Stimulated activated CD8-positive, alpha-beta memory T cell treated with anti-CD3 and anti-CD28 coated beads, Interleukin-7, amount 100 ng/mL, for 4 hours (primary cell): ENCODE data around the gene APOC3.
"Not testable (repeated sequence)": the region's sequence is repeated elsewhere in the genome, so short reads cannot be mapped to it uniquely, and the experiment has no call there.

ENCODE experiments used
- DNase-seq, 2 donors: peaks; one replicate each; pipeline ENCODE4 v3.0.0-alpha.2; 2020; ENCODE audit warnings: low read depth in 2 of 2

The APOC3 gene

DNA sequence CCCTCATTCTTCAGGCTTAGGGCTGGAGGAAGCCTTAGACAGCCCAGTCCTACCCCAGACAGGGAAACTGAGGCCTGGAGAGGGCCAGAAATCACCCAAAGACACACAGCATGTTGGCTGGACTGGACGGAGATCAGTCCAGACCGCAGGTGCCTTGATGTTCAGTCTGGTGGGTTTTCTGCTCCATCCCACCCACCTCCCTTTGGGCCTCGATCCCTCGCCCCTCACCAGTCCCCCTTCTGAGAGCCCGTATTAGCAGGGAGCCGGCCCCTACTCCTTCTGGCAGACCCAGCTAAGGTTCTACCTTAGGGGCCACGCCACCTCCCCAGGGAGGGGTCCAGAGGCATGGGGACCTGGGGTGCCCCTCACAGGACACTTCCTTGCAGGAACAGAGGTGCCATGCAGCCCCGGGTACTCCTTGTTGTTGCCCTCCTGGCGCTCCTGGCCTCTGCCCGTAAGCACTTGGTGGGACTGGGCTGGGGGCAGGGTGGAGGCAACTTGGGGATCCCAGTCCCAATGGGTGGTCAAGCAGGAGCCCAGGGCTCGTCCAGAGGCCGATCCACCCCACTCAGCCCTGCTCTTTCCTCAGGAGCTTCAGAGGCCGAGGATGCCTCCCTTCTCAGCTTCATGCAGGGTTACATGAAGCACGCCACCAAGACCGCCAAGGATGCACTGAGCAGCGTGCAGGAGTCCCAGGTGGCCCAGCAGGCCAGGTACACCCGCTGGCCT, 641 bp downstream of the APOC3 start:
- no peak for DNase-seq

DNA sequence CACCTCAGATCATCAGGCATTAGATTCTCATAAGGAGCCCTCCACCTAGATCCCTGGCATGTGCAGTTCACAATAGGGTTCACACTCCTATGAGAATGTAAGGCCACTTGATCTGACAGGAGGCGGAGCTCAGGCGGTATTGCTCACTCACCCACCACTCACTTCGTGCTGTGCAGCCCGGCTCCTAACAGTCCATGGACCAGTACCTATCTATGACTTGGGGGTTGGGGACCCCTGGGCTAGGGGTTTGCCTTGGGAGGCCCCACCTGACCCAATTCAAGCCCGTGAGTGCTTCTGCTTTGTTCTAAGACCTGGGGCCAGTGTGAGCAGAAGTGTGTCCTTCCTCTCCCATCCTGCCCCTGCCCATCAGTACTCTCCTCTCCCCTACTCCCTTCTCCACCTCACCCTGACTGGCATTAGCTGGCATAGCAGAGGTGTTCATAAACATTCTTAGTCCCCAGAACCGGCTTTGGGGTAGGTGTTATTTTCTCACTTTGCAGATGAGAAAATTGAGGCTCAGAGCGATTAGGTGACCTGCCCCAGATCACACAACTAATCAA, 2.2 kb downstream of the APOC3 start:
- DNase-seq: no peak

DNA sequence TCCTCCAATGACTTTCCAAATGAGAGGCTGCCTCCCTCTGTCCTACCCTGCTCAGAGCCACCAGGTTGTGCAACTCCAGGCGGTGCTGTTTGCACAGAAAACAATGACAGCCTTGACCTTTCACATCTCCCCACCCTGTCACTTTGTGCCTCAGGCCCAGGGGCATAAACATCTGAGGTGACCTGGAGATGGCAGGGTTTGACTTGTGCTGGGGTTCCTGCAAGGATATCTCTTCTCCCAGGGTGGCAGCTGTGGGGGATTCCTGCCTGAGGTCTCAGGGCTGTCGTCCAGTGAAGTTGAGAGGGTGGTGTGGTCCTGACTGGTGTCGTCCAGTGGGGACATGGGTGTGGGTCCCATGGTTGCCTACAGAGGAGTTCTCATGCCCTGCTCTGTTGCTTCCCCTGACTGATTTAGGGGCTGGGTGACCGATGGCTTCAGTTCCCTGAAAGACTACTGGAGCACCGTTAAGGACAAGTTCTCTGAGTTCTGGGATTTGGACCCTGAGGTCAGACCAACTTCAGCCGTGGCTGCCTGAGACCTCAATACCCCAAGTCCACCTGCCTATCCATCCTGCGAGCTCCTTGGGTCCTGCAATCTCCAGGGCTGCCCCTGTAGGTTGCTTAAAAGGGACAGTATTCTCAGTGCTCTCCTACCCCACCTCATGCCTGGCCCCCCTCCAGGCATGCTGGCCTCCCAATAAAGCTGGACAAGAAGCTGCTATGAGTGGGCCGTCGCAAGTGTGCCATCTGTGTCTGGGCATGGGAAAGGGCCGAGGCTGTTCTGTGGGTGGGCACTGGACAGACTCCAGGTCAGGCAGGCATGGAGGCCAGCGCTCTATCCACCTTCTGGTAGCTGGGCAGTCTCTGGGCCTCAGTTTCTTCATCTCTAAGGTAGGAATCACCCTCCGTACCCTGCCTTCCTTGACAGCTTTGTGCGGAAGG, 2.9 kb downstream of the APOC3 start:
- no peak for DNase-seq

DNA sequence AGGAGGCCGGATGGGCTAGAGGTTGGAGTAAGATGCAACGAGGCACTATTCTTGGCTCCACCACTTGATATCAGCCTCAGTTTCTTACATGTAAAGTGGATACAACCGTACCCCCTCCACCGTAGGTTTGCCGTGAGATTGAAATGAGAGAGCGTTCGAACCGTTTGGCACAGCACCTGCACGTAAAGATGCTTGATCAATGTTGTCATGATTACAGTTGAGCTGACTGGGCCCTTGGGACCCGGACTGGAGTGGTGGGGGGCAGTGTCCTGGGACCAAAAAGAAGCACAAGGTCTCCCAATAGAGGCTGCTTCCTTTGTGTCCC, 3.7 kb downstream of the APOC3 start:
- no peak for DNase-seq

DNA sequence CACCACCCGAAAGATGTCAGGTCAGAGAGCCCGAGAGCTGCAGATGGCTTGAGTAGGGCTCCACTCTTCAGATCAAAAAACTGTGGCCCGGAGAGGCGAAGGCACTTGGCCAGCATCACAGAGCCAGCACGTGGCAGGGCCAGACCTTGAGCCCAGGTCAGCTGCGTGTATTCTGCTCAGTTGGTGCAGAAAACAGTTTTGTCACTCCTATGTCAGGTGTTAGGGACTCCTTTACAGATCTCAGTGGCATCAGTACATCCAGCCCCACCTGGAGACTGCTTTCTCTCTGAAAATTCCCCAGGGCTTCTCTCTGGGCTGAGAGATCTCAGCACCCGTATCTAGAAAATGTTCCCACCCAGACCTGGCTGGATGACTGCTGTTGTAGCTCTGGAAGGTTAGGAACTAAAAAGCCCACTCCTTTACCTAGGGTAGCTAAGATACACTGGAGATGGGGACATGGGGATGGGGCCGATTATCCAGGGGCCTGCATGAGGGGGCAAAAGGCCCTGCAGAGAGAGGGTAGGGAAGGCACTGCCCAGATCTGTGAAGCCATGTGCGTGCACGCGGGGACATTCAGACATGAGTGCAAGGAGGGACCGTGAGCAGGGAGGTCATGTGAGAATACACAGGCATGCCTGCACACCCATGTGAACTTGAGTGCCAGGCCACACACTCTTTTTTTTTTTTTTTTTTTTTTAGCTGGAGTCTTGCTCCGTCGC, 4.3 kb downstream of the APOC3 start:
- no peak for DNase-seq

DNA sequence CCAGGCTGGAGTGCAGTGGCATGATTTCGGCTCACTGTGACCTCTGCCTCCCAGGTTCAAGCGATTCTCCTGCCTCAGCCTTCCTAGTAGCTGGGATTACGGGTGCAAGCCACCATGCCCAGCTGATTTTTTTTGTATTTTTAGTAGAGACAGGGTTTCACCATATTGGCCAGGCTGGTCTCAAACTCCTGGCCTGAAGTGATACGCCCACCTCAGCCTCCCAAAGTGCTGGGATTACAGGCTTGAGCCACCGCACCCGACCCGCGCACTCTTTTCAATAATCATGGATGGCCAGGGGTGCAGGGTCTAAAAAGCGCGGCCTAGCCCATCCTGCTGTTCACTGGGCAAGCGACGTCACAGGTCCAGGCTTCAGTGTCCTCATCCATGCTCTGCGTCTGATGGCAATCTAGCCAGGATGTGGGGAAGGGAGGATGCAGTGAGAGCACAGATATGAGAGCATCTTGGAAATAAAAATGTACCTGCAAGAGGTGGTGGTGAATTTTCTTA, 4.9 kb downstream of the APOC3 start:
- not testable (repeated sequence) for DNase-seq

DNA sequence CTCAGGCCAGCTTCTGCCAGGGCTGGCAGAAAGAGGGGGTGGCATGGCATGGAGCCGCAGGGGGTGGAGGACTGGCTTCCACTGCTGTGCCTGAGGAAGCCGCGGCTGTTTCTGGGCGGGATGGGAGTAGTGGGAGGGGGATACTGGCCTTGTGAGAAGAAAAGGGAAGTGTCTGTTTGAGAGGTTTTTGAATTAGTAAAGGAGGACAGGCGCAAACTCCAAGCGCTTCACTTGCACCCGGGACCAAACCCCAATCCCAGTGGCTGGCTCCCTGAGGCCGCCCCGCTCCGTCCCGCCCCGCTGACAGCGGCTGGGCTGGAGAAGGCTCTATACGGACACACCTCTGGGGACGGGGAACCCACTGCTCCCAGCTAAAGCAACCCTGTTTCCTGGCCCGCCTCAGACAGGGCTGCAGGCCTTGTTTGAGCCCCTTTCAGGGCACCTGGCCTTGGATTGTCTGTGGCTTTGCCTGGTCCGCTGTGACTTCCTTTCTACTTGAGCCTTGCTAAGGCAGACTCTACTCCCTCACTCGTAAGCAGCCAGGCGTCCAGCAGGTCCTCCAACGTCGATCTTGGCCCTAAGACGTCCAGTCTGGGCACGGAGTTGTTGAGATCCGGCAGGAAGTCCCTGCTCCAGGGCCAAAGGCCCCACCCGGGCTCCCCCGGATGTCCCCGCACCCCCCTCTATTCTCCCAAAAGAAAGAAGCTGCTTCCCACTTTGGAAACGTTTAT, 5.5 kb downstream of the APOC3 start:
- DNase-seq: no peak

DNA sequence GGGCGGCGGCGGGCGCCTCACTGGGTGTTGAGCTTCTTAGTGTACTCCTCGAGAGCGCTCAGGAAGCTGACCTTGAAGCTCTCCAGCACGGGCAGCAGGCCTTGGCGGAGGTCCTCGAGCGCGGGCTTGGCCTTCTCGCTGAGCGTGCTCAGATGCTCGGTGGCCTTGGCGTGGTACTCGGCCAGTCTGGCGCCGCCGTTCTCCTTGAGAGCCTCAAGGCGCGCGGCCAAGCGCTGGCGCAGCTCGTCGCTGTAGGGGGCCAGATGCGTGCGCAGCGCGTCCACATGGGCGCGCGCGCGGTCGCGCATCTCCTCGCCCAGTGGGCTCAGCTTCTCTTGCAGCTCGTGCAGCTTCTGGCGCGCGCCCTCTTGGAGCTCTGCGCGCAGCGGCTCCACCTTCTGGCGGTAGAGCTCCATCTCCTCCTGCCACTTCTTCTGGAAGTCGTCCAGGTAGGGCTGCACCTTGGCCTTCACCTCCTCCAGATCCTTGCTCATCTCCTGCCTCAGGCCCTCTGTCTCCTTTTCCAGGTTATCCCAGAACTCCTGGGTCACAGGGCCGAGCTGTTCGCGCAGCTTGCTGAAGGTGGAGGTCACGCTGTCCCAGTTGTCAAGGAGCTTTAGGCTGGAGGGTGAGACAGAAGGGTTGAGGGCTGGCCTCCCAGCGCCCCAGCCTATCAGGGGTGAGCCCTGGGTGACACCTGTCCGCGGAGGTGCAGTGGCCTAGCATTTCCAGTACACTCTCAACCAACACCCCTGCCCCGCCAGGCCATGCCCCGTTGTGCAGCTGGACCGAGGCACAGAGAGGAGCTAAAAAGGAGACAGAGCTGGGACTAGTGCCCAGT, 6.3 kb downstream of the APOC3 start:
- peak; percentile 52 to 74 for DNase-seq

DNA sequence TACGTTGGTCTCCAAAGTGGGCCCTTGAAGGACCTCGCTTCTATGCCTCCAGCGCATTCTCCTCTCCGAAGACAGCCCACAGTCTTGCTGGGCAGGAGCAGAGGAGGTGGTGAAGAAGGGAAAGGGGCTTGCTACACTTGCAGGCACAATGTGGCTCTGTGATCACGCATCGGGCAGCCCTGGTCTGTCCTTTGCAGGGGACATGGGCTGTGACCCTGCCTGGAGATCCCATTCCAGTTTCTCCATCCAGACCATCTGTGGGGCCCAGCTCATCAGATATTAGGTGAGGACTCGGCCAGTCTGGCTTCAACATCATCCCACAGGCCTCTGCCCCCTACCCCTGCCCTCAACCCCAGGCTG, 6.9 kb downstream of the APOC3 start:
- DNase-seq: no peak

DNA sequence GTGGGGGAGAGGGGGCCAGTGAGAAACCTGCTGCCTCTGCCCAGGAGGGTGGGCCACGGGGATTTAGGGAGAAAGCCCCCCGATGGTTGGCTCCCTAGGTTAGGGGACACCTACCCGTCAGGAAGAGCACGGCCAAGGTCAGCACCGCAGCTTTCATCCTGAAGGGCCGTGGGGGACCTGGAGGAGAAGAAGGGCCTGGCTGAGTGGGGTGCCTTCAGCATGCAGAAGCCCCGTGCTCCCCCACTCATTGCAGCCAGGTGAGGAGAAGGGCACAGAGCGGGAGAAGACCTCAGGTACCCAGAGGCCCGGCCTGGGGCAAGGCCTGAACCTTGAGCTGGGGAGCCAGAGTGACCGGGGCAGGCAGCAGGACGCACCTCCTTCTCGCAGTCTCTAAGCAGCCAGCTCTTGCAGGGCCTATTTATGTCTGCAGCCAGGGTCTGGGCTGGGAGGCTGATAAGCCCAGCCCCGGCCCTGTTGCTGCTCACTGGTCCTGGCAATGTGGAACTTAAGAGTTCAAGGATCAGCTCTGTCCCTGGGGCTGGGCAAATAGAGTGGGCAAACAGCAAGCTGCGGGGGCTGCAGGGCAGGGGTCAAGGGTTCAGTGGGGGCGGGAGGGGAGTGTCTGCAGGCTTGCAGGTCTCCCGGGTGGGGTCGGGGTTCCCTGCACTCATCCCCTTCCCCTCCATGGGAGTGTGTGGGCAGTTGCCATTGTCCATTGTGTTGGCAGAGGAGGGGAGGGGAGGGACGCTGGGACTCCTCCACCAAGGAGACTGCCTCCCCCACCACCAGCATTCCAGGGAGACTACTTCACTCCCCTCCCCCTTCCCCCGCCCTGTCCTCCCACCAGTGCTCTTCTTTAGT, 7.8 kb downstream of the APOC3 start, which contains the start of gene APOA1:
TSS of gene APOA1 (minus strand) at position 392 of the 861 bp plus-strand sequence. CDS start at position 157, 235 bp downstream.
- no peak for DNase-seq

DNA sequence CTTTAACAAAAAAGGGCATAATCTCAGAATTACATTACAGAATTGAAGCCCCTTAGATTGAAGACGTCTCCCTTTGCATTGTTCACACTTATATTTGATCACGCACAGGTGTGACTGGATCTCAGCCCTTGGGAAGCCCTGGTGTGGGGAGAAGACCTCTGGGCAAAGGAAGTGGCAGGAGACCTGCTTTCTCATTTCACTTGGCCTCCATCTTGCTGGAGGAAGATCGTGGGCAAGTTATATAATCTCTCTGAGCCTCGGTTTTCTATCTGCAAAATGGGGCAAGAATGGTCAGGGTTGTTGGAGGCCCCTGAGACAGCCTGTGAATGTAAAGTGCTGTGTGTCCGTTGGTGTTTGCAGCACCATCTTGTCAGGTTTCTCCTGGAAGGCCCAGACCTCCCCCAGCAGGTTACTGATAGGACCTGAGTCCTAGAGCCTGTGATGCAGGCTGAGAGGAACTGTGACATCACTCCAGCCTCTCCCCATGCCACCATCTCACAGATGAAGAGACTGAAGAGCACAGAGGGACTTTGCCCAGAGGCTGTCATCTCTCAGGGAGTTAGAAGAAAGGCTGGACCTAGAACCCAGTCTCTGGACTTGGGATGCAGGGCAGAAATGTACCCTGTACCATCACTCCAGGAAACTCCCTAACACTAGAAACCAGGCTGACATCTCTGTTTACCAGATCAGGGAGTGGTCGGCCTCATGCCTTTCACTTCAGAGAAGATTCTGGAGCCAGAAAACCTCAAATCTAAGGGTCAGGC, 8.8 kb downstream of the APOC3 start:
- DNase-seq: no peak

DNA sequence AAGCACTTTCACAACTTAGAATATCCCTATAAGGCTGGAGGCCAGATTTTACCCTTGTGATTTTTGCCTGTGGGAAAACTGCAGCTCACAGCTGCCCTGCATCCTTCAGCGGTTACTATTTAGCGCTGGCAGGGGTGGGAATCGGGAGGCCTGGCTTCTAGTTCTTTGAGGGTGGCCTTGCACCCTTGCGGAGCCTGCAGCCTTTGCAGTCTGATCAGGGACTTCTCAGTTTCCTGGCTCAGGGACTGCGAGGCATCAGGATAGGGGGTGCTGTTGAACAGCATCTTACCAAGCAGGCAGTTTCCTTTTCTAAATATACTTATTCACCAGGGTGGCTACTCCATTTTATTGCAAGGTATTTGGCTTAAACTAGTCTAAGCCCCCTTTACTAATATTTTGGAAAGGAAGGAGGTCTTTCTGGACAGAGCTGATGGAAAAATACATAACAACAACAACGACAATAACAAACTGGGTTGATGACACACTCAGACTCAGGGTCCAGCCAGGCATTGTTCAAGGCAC, 10.6 kb downstream of the APOC3 start:
- no peak for DNase-seq

DNA sequence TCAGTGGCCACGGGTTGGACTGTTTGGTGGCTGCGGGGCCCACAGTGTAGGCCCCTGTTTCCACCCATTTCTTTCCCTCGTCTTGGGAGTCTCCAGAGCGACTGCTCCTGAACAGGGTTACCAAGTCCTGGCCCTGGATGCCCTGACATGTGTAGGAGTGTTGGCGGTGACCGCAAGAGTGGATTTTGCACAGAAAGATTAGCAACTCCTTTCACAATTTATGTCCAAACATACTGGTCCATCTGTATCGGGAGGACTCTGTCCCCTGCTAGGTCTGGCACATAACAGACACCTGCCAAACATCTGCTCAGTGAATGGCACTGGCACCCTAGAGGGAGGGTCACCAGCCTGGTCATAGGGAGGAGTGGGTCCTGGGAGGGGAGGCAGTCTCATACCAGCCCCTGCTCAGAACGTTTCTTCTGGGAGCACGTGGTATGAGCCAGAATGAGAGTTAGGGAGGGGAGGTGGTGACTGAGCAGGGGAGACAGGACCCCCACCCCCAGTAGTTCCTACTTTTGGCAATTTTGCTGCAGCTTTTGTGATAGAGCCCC, 11.1 kb downstream of the APOC3 start:
- no peak for DNase-seq

DNA sequence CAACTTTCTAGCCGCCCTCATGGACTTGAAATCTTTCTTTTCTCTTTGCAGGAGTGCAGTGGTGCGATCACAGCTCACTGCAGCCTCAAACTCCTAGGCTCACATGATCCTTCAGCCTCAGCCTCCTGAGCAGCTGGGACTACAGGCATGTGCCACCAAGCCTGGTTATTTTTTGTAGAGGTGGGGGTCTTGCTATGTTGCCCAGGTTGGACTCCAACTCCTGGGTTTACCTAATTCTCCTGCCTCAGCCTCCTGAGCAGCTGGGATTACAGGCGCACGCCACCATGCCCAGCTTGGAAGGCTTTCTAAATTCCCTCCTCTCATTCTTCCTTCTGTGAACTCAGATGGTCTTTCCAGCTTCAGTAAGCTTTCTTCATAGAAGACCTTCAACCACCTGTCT, 12.4 kb downstream of the APOC3 start:
- DNase-seq: no peak

DNA sequence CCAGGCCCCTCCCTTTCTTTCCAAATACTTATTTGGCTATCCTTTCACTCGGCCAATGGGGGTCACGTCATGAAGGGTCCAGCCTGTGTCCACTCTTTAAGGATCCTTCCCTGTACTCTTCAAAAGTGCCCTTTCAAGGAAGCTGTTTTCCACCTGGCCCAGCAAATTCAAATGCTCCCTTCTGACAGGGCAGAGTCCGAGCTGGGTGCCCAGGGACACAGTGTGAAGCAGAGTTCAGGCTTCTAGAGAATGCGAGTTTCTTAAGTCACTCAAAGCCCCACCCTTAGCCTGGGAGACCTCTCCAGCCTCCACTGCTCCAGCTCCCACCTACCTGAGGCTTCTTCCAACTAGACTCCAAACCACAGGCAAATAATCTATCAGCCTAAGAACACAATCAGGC, 13.2 kb downstream of the APOC3 start:
- no peak for DNase-seq

DNA sequence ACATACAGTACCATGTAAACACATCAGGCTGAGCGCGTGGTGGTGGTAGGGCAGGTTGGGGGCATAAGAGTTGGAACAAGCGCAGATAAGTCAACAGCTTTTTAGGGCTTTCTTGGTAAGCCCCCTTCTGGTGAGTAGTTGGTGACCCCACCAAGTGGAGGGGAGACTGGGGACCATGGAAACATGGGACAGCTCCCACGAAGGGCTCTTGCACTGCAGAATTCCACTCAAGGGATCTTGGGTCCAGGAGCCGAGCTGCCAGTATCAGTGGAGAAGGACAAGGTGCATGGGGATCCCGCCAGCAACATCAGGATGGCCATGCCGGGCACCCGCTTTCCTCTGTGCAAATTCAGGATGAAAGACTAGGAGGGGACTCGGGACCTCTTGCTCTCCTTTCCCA, 14.0 kb downstream of the APOC3 start:
- no peak for DNase-seq

DNA sequence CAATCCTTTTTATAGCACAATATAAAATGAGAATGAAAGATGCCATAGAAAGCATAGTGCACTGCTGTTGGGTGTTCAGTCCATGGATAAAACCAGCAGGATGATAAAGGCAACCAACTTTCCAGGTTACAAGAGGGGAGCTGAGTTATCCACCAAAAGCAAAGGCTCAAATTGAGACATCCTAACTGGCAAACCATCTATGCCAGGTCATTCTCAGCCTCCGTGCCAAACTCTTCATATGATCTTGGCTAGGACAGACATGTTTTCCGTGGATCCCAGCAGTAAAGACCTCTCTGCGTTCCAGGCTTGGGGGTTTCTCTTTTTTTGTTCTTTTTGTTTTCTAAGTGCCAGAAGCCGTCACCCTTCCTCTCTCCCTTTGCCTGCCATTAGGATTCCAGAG, 15.0 kb downstream of the APOC3 start:
- no peak for DNase-seq

DNA sequence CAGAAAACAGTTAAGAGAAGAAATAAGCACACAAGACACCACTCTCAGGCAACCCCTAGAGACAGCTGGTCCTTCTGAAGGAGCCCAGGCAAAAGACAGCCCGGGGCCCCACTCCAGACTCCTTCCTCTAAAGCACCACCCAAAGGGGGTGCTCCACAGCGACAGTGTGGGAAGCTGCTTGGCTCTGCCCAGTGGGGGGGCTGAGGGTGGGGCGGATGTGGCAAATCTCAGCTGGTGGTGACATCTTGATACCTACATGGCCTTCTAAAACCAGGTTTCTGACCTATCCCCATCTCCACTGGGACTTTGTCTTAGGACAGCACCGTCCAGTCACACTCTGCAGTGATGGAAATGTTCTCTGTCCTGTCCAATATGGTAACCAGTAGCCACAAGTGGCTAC, 17.9 kb downstream of the APOC3 start:
- DNase-seq: no peak
